Type B pancreatic cell (in vitro differentiated cells): ENCODE data around the gene SPAG16. TPM values are rescaled to one million over a fixed set of nuclear protein-coding genes. Genes with fewer than 3 reads are reported as not detected.

Source experiments
- DNase-seq: peaks from one replicate; pipeline ENCODE4 v3.0.0; 2021; ENCODE audit warnings: mixed read lengths; ENCODE audit not compliant: unreplicated experiment; ENCODE audit errors: extremely low spot score
- H3K27ac Mint-ChIP-seq: 2 replicates; pipeline ENCODE4 v1.8.0; 2021; ENCODE audit warnings: mild to moderate bottlenecking, mixed read lengths
- H3K27me3 Mint-ChIP-seq: 2 replicates; pipeline ENCODE4 v1.8.0; 2021; ENCODE audit warnings: mixed read lengths
- H3K36me3 Mint-ChIP-seq: 2 replicates; pipeline ENCODE4 v1.8.0; 2021; ENCODE audit warnings: mixed read lengths
- H3K4me1 Mint-ChIP-seq: one replicate; pipeline ENCODE4 v1.8.0; 2021; ENCODE audit warnings: mixed read lengths; ENCODE audit not compliant: unreplicated experiment
- H3K4me3 Mint-ChIP-seq: 2 replicates; pipeline ENCODE4 v1.8.0; 2021; ENCODE audit warnings: mild to moderate bottlenecking, mixed read lengths
- H3K9me3 Mint-ChIP-seq: 2 replicates; pipeline ENCODE4 v1.8.0; 2021; ENCODE audit warnings: mixed read lengths
- total RNA-seq: library from RNA; stranded (reverse); gene quantifications from 2 replicates; pipeline ENCODE4 v1.2.1, GENCODE V29; 2021; ENCODE audit warnings: low replicate concordance
- TF ChIP-seq, protein P1 (sequence below): fragments of 200-600 bp; sonication (generic); conservative IDR thresholded peaks from 2 replicates; pipeline ENCODE4 v1.5.0; 2021; ENCODE audit warnings: antibody characterized with exemption, mild to moderate bottlenecking

SPAG16 gene
- total RNA-seq, 1 donor from 2014 or later, result 54.8 TPM

GRCh38 chr2:213723707-213724106 lies 439.4 kb downstream of the SPAG16 start:
- H3K36me3 Mint-ChIP-seq, result no peaks in the 10 kb centered on the region
- H3K27ac Mint-ChIP-seq, result no peak overlapping the region
- H3K9me3 Mint-ChIP-seq, result no peaks in the 10 kb centered on the region
- no peak for DNase-seq
- no peaks in the 10 kb centered on the region for H3K4me1 Mint-ChIP-seq
- no peak overlapping the region for H3K4me3 Mint-ChIP-seq
- TF ChIP-seq, protein P1, sequence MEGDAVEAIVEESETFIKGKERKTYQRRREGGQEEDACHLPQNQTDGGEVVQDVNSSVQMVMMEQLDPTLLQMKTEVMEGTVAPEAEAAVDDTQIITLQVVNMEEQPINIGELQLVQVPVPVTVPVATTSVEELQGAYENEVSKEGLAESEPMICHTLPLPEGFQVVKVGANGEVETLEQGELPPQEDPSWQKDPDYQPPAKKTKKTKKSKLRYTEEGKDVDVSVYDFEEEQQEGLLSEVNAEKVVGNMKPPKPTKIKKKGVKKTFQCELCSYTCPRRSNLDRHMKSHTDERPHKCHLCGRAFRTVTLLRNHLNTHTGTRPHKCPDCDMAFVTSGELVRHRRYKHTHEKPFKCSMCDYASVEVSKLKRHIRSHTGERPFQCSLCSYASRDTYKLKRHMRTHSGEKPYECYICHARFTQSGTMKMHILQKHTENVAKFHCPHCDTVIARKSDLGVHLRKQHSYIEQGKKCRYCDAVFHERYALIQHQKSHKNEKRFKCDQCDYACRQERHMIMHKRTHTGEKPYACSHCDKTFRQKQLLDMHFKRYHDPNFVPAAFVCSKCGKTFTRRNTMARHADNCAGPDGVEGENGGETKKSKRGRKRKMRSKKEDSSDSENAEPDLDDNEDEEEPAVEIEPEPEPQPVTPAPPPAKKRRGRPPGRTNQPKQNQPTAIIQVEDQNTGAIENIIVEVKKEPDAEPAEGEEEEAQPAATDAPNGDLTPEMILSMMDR, result no peak
- no peaks in the 10 kb centered on the region for H3K27me3 Mint-ChIP-seq

GRCh38 chr2:213726101-213726500 lies 441.8 kb downstream of the SPAG16 start:
- DNase-seq, result no peak
- Mint-ChIP-seq H3K36me3 (no peaks in the 10 kb centered on the region), H3K27ac (no peak overlapping the region), H3K4me1 (no peaks in the 10 kb centered on the region), H3K4me3 (no peak overlapping the region), H3K9me3 (no peaks in the 10 kb centered on the region), H3K27me3 (no peaks in the 10 kb centered on the region)
- TF ChIP-seq, protein P1, result no peak

- Mint-ChIP-seq H3K27me3 (no peaks in the 10 kb centered on the region), H3K4me3 (no peak overlapping the region), H3K9me3 (peaks cover 6% of the 10 kb centered on the region), H3K36me3 (no peaks in the 10 kb centered on the region), H3K27ac (no peak overlapping the region), H3K4me1 (no peaks in the 10 kb centered on the region)
- DNase-seq, result no peak
- TF ChIP-seq, protein P1, result no peak
Observed at GRCh38 chr2:213733893-213734292, 449.6 kb downstream of the SPAG16 start.

DNA sequence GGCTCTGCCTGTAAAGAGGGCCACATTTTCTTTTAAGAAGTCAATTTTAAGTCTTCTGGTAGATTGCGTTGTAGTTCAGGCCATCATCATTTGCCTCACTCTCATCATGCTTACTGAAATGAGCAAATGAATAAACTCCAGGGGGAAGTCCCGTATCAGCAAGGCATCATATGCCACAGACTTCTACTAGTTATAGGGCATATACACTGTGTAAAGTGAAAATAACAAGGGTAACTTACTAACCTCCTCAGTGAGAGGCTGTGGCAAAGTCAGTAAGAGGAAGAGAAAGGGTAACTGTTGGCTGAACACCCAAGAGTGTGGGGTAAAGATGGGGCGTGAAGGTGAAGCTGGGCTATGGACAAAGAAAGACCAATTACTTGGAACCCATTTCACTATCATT lies 456.2 kb downstream of the SPAG16 start:
- no peaks in the 10 kb centered on the region for H3K27me3 Mint-ChIP-seq
- no peak overlapping the region for H3K4me3 Mint-ChIP-seq
- H3K9me3 Mint-ChIP-seq, result no peaks in the 10 kb centered on the region
- TF ChIP-seq, protein P1, result no peak
- DNase-seq, result no peak
- no peaks in the 10 kb centered on the region for H3K4me1 Mint-ChIP-seq
- H3K36me3 Mint-ChIP-seq, result no peaks in the 10 kb centered on the region
- H3K27ac Mint-ChIP-seq, result no peak overlapping the region

DNA sequence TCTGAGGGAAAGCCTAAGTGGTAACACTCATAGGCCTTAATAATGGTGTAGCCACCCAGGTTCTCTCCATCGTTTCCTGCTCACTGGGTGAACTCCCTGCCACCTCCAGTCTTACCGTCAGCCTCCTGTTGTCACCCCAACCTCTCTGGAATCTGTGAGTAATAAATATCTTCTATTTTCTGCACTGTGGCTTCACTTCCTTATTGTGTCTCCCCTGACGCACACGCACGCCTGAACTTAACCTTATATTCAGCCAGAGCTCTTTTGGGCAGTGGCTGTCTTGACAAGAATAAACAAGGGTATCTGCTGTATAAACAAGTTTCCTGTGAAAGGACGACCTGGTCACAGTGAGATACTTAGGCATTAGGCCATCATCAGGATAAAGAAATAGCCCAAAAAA lies 467.2 kb downstream of the SPAG16 start:
- Mint-ChIP-seq H3K27ac (no peak overlapping the region), H3K4me3 (no peak overlapping the region), H3K4me1 (no peaks in the 10 kb centered on the region), H3K9me3 (no peaks in the 10 kb centered on the region), H3K27me3 (no peaks in the 10 kb centered on the region), H3K36me3 (no peaks in the 10 kb centered on the region)
- DNase-seq, result no peak
- TF ChIP-seq, protein P1, result no peak

GRCh38 chr2:213752575-213752974 lies 468.3 kb downstream of the SPAG16 start:
- no peaks in the 10 kb centered on the region for H3K36me3 Mint-ChIP-seq
- TF ChIP-seq, protein P1, result no peak
- no peaks in the 10 kb centered on the region for H3K27me3 Mint-ChIP-seq
- no peak for DNase-seq
- no peaks in the 10 kb centered on the region for H3K9me3 Mint-ChIP-seq
- H3K4me3 Mint-ChIP-seq, result no peak overlapping the region
- no peaks in the 10 kb centered on the region for H3K4me1 Mint-ChIP-seq
- no peak overlapping the region for H3K27ac Mint-ChIP-seq
